Tibial artery (tissue), 4 donors: ENCODE results near the gene ZNF547.

ENCODE experiments used
- DNase-seq, 2 donors: peaks; one replicate each; pipeline ENCODE4 v3.0.0-alpha.2; 2019
- H3K27ac ChIP-seq, 2 donors: fragments of 200-600 bp; sonication (generic) in 1 of 2; 1 replicate in 1 of 2; 2 replicates in 1 of 2; pipeline ENCODE4 v1.5.1; 2018 to 2019; ENCODE audit warnings: mild to moderate bottlenecking in 1 of 2
- H3K27me3 ChIP-seq, 2 donors: fragments of 200-600 bp; sonication (generic) in 1 of 2; one replicate each; pipeline versions ENCODE4 v1.5.1 to v1.6.0; 2016 to 2019
- H3K36me3 ChIP-seq, 3 donors: fragments of 200-600 bp; sonication (generic) in 2 of 3; one replicate each; pipeline ENCODE4 v1.5.1; 2016 to 2019; ENCODE audit warnings: mild to moderate bottlenecking in 2 of 3
- H3K4me1 ChIP-seq, 4 donors: fragments of 200-600 bp; sonication (generic) in 2 of 4; 1 replicate in 3 of 4; 2 replicates in 1 of 4; pipeline ENCODE4 v1.5.1; 2016 to 2019
- H3K4me3 ChIP-seq, 2 donors: fragments of 200-600 bp; sonication (generic) in 1 of 2; 1 replicate in 1 of 2; 2 replicates in 1 of 2; pipeline ENCODE4 v1.5.1; 2018 to 2019; ENCODE audit warnings: mild to moderate bottlenecking in 2 of 2
- H3K9me3 ChIP-seq, 3 donors: fragments of 200-600 bp; sonication (generic) in 1 of 3; one replicate each; pipeline ENCODE4 v1.5.1; 2016 to 2019
- CTCF ChIP-seq, 2 experiments: fragments of 200-600 bp in 1 of 2; fragments of 450-650 bp in 1 of 2; IDR thresholded peaks; one replicate each; pipeline ENCODE4 v1.5.1; 2017 to 2019; ENCODE audit warnings: antibody characterized with exemption in 2 of 2, mild to moderate bottlenecking in 1 of 2, moderate library complexity in 1 of 2
- intact Hi-C: fragments of 100-400 bp; cut with DNase I; formaldehyde crosslinking; loops from one replicate; pipeline ENCODE4 v1.15.0; 2023; ENCODE audit warnings: low total_unique reads

Gene ZNF547

GRCh38 chr19:57355916-57356315 lies 7.4 kb upstream of the ZNF547 start:
- no peak for DNase-seq
- no peaks in the 10 kb centered on the region for H3K27me3 ChIP-seq
- no peak overlapping the region for H3K4me3 ChIP-seq
- intact Hi-C loops, result loop anchor here (5.0 kb wide), 1 partner anchor 34 kb away; the partner anchor contains the start of gene ZNF543
- H3K4me1 ChIP-seq, result peaks cover 5 to 22% (median 9%) of the 10 kb centered on the region in 4 donors
- H3K27ac ChIP-seq, result no peak overlapping the region
- peaks cover 67 to 89% (median 79%) of the 10 kb centered on the region in 3 donors for H3K36me3 ChIP-seq
- TF ChIP-seq CTCF (IDR thresholded peaks at IDR 0.05), result no peak
- H3K9me3 ChIP-seq, result peaks cover 0 to 85% (median 62%) of the 10 kb centered on the region in 3 donors

GRCh38 chr19:57357406-57357805 lies 5.9 kb upstream of the ZNF547 start:
- H3K4me1 ChIP-seq, result peaks cover 2 to 11% (median 5%) of the 10 kb centered on the region in 4 donors
- DNase-seq, result no peak
- peaks cover 0 to 89% (median 62%) of the 10 kb centered on the region in 3 donors for H3K9me3 ChIP-seq
- no peak for TF ChIP-seq CTCF (IDR thresholded peaks at IDR 0.05)
- no peaks in the 10 kb centered on the region for H3K27me3 ChIP-seq
- H3K27ac ChIP-seq, result no peak overlapping the region
- intact Hi-C loops, result loop anchor here (5.0 kb wide), 1 partner anchor 35 kb away; the partner anchor contains the start of gene ZNF543
- H3K36me3 ChIP-seq, result peaks cover 67 to 85% (median 77%) of the 10 kb centered on the region in 3 donors
- no peak overlapping the region for H3K4me3 ChIP-seq

GRCh38 chr19:57359300-57359699 lies 4.1 kb upstream of the ZNF547 start:
- H3K36me3 ChIP-seq, result peaks cover 49 to 68% (median 59%) of the 10 kb centered on the region in 3 donors
- no peak for DNase-seq
- no peak for TF ChIP-seq CTCF (IDR thresholded peaks at IDR 0.05)
- no peaks in the 10 kb centered on the region for H3K27me3 ChIP-seq
- peaks cover 0 to 17% (median 4%) of the 10 kb centered on the region in 4 donors for H3K4me1 ChIP-seq
- no peak overlapping the region for H3K27ac ChIP-seq
- H3K4me3 ChIP-seq, result no peak overlapping the region
- intact Hi-C loops, result loop anchor here (5.0 kb wide), 1 partner anchor 37 kb away; the partner anchor contains the start of gene ZNF543
- H3K9me3 ChIP-seq, result peaks cover 0 to 72% (median 48%) of the 10 kb centered on the region in 3 donors

GRCh38 chr19:57362419-57362818 lies 932 bp upstream of the ZNF547 start:
- H3K27me3 ChIP-seq, result no peaks in the 10 kb centered on the region
- H3K4me3 ChIP-seq, result peak overlapping the region; percentile 70 to 80
- peaks cover 0 to 47% (median 16%) of the 10 kb centered on the region in 3 donors for H3K9me3 ChIP-seq
- H3K27ac ChIP-seq, result peak overlapping the region; percentile 92 to 97
- peaks cover 0 to 19% (median 6%) of the 10 kb centered on the region in 4 donors for H3K4me1 ChIP-seq
- no peak for TF ChIP-seq CTCF (IDR thresholded peaks at IDR 0.05)
- intact Hi-C loops, result loop anchor here (2.0 kb wide), 1 partner anchor 122 kb away; the partner anchor contains the start of gene ZNF805
- H3K36me3 ChIP-seq, result peaks cover 27 to 51% (median 46%) of the 10 kb centered on the region in 3 donors
- no peak for DNase-seq

GRCh38 chr19:57363688-57364181 lies 384 bp downstream of the ZNF547 start:
- no peak for DNase-seq
- Histone ChIP-seq H3K4me3 (peak overlapping the region; percentile 70 to 80), H3K36me3 (peaks cover 14 to 42% (median 38%) of the 10 kb centered on the region in 3 donors), H3K4me1 (peaks cover 0 to 19% (median 6%) of the 10 kb centered on the region in 4 donors), H3K9me3 (peaks cover 0 to 36% (median 5%) of the 10 kb centered on the region in 3 donors), H3K27me3 (no peaks in the 10 kb centered on the region), H3K27ac (peak overlapping the region; percentile 92 to 97)
- intact Hi-C loops, result loop anchor here (2.0 kb wide), 1 partner anchor 123 kb away; the partner anchor contains the start of gene ZNF805
- TF ChIP-seq CTCF (IDR thresholded peaks at IDR 0.05), result no peak
